Right lobe of liver (tissue), 4 donors: ENCODE data around the gene OPRM1.

Experiments used
- POLR2A ChIP-seq: fragments of 450-650 bp; IDR thresholded peaks from one replicate; pipeline ENCODE4 v1.6.1; 2017; ENCODE audit warnings: antibody characterized with exemption, mild to moderate bottlenecking
- TF ChIP-seq, protein P1 (sequence below), 4 donors: fragments of 200-600 bp in 3 of 4; fragments of 450-650 bp in 1 of 4; IDR thresholded peaks; one replicate each; pipeline versions ENCODE4 v1.5.1 to v1.8.0; 2016 to 2022; ENCODE audit warnings: antibody characterized with exemption in 4 of 4, mild to moderate bottlenecking in 2 of 4
- donor health status: DM: no; HTN: no; CAD: no.
- donor health status: DM: no; HTN: no; CAD: no.
- donor health status: DM: no; HTN: yes; CAD: no.

DNA sequence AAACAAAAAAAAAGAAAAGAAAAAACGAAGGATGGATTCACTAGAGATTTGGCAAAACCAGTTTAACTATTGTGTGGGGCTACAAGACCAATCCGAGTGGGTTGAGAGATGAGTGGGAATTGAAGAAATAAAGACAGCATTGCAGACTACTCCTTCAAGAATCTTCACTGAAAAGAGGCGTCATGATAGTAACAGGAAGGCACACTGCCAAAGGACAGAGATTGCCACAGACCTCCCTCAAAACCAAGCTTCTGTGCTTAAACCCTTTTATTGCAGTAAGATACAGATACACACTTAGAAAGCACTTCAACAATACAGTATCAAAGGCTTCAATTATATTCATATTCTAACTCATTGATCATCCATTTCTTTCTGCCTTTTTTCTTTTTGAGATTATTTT, 213.6 kb downstream of the OPRM1 start:
- TF ChIP-seq, protein P1, sequence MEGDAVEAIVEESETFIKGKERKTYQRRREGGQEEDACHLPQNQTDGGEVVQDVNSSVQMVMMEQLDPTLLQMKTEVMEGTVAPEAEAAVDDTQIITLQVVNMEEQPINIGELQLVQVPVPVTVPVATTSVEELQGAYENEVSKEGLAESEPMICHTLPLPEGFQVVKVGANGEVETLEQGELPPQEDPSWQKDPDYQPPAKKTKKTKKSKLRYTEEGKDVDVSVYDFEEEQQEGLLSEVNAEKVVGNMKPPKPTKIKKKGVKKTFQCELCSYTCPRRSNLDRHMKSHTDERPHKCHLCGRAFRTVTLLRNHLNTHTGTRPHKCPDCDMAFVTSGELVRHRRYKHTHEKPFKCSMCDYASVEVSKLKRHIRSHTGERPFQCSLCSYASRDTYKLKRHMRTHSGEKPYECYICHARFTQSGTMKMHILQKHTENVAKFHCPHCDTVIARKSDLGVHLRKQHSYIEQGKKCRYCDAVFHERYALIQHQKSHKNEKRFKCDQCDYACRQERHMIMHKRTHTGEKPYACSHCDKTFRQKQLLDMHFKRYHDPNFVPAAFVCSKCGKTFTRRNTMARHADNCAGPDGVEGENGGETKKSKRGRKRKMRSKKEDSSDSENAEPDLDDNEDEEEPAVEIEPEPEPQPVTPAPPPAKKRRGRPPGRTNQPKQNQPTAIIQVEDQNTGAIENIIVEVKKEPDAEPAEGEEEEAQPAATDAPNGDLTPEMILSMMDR (IDR thresholded peaks at IDR 0.05): no peak
- TF ChIP-seq POLR2A: no peak
